ENCODE measurements around the gene ARGLU1.

DNA sequence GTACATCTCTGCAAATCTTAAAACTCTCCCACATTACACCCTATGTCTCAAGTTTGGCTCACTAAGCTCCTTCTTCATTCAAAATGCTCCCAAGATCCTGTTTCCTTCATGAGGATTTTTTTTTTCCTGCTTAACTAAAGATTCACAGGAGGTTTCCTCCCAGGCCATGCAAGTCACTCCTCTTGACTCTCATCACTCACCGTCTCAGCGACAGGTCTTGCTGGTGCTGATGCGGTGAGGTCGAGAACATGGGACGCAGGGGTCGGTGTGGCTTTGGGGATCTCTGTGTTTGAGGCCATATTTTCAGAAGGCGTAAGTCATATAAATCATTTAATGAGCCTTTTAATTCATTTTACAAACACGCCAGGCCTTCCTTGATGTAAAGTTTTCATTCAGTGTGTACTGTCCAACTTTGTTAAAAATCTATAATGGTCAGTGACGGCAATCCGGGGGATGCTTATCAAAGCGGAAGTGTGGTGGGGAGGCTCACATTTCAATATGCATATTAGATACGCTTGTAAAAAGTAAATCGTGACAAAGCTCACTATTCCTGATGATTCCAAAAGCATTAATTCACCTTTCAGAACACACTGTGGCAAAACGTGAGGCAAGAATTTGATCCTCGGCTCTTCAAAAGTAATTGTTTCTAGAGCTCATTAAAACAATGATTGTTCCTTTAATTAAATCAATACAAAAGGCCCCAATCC, 52.9 kb downstream of the ARGLU1 start:
- no peak for TF ChIP-seq POLR2AphosphoS5 (IDR thresholded peaks at IDR 0.05)
- TF ChIP-seq, protein P1, sequence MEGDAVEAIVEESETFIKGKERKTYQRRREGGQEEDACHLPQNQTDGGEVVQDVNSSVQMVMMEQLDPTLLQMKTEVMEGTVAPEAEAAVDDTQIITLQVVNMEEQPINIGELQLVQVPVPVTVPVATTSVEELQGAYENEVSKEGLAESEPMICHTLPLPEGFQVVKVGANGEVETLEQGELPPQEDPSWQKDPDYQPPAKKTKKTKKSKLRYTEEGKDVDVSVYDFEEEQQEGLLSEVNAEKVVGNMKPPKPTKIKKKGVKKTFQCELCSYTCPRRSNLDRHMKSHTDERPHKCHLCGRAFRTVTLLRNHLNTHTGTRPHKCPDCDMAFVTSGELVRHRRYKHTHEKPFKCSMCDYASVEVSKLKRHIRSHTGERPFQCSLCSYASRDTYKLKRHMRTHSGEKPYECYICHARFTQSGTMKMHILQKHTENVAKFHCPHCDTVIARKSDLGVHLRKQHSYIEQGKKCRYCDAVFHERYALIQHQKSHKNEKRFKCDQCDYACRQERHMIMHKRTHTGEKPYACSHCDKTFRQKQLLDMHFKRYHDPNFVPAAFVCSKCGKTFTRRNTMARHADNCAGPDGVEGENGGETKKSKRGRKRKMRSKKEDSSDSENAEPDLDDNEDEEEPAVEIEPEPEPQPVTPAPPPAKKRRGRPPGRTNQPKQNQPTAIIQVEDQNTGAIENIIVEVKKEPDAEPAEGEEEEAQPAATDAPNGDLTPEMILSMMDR (IDR thresholded peaks at IDR 0.05), result no peak
- no peak for TF ChIP-seq EP300 (IDR thresholded peaks at IDR 0.05)
- no peak for TF ChIP-seq POLR2A (IDR thresholded peaks at IDR 0.05; ENCODE audit: low read depth)
